Measurements from ENCODE around the gene NTM. TPM values are rescaled to one million over a fixed set of nuclear protein-coding genes. Genes with fewer than 3 reads are reported as not detected.
"Not testable (repeated sequence)": the region's sequence is repeated elsewhere in the genome, so short reads cannot be mapped to it uniquely, and the experiment has no call there.

NTM gene
- total RNA-seq, 2 donors from 2014 or later = not detected

GRCh38 chr11:131486937-131487635 is 116.7 kb downstream of the NTM start:
- H3K27ac Mint-ChIP-seq = no peak overlapping the region
- no peak overlapping the region for H3K4me3 Mint-ChIP-seq
- H3K9me3 ChIP-seq (ENCODE audit: control insufficient read depth, low read length, poor library complexity, severe bottlenecking) = peaks cover 2% of the 10 kb centered on the region
- DNase-seq (no peak), ATAC-seq (no peak)
- H3K36me3 Mint-ChIP-seq (ENCODE audit: low read depth) = no peaks in the 10 kb centered on the region
- H3K27me3 Mint-ChIP-seq = no peaks in the 10 kb centered on the region
- no peaks in the 10 kb centered on the region for H3K4me1 Mint-ChIP-seq

- ATAC-seq (no peak), DNase-seq (no peak)
- no peaks in the 10 kb centered on the region for H3K36me3 Mint-ChIP-seq (ENCODE audit: low read depth)
- peaks cover 2% of the 10 kb centered on the region for H3K9me3 ChIP-seq (ENCODE audit: control insufficient read depth, low read length, poor library complexity, severe bottlenecking)
- no peak overlapping the region for H3K4me3 Mint-ChIP-seq
- H3K4me1 Mint-ChIP-seq = no peaks in the 10 kb centered on the region
- peaks cover 6% of the 10 kb centered on the region for H3K27me3 Mint-ChIP-seq
- H3K27ac Mint-ChIP-seq = no peak overlapping the region
Measured at GRCh38 chr11:131488238-131488637, 117.8 kb downstream of the NTM start.

- H3K36me3 Mint-ChIP-seq (ENCODE audit: low read depth) = no peaks in the 10 kb centered on the region
- no peaks in the 10 kb centered on the region for H3K9me3 ChIP-seq (ENCODE audit: control insufficient read depth, low read length, poor library complexity, severe bottlenecking)
- no peaks in the 10 kb centered on the region for H3K4me1 Mint-ChIP-seq
- no peak overlapping the region for H3K27ac Mint-ChIP-seq
- H3K4me3 Mint-ChIP-seq = no peak overlapping the region
- peaks cover 6% of the 10 kb centered on the region for H3K27me3 Mint-ChIP-seq
- ATAC-seq (no peak), DNase-seq (no peak)
Measured at GRCh38 chr11:131491503-131491902, 121.1 kb downstream of the NTM start.

GRCh38 chr11:131495423-131495822 is 125.0 kb downstream of the NTM start:
- H3K9me3 ChIP-seq (ENCODE audit: control insufficient read depth, low read length, poor library complexity, severe bottlenecking) = no peaks in the 10 kb centered on the region
- ATAC-seq = no peak
- H3K4me3 Mint-ChIP-seq = no peak overlapping the region
- DNase-seq = no peak
- no peak overlapping the region for H3K27ac Mint-ChIP-seq
- H3K4me1 Mint-ChIP-seq = no peaks in the 10 kb centered on the region
- H3K27me3 Mint-ChIP-seq = peaks cover 6% of the 10 kb centered on the region
- H3K36me3 Mint-ChIP-seq (ENCODE audit: low read depth) = no peaks in the 10 kb centered on the region

GRCh38 chr11:131497686-131498085 is 127.3 kb downstream of the NTM start:
- not testable (repeated sequence) for H3K9me3 ChIP-seq (ENCODE audit: control insufficient read depth, low read length, poor library complexity, severe bottlenecking); H3K4me1 Mint-ChIP-seq; H3K27ac Mint-ChIP-seq; H3K36me3 Mint-ChIP-seq (ENCODE audit: low read depth); ATAC-seq; H3K27me3 Mint-ChIP-seq; H3K4me3 Mint-ChIP-seq; DNase-seq

- no peaks in the 10 kb centered on the region for H3K9me3 ChIP-seq (ENCODE audit: control insufficient read depth, low read length, poor library complexity, severe bottlenecking)
- ATAC-seq = no peak
- Mint-ChIP-seq H3K36me3 (ENCODE audit: low read depth) (no peaks in the 10 kb centered on the region), H3K27ac (no peak overlapping the region), H3K27me3 (no peaks in the 10 kb centered on the region), H3K4me1 (no peaks in the 10 kb centered on the region), H3K4me3 (no peak overlapping the region)
- DNase-seq = no peak
Measured at GRCh38 chr11:131498631-131499160, 128.3 kb downstream of the NTM start.

GRCh38 chr11:131499199-131499598 is 128.8 kb downstream of the NTM start:
- DNase-seq (no peak), ATAC-seq (no peak)
- H3K27ac Mint-ChIP-seq = no peak overlapping the region
- H3K4me1 Mint-ChIP-seq = no peaks in the 10 kb centered on the region
- no peaks in the 10 kb centered on the region for H3K9me3 ChIP-seq (ENCODE audit: control insufficient read depth, low read length, poor library complexity, severe bottlenecking)
- H3K27me3 Mint-ChIP-seq = no peaks in the 10 kb centered on the region
- no peak overlapping the region for H3K4me3 Mint-ChIP-seq
- H3K36me3 Mint-ChIP-seq (ENCODE audit: low read depth) = no peaks in the 10 kb centered on the region

GRCh38 chr11:131503017-131503416 is 132.6 kb downstream of the NTM start:
- no peaks in the 10 kb centered on the region for H3K27me3 Mint-ChIP-seq

GRCh38 chr11:131504199-131504949 is 134.0 kb downstream of the NTM start:
- H3K4me3 Mint-ChIP-seq = no peak overlapping the region

More at GRCh38 chr11:131503017-131503416, 132.6 kb downstream of the NTM start:
- no peaks in the 10 kb centered on the region for H3K36me3 Mint-ChIP-seq (ENCODE audit: low read depth)
- ATAC-seq = no peak
- H3K4me1 Mint-ChIP-seq = no peaks in the 10 kb centered on the region
- H3K4me3 Mint-ChIP-seq = no peak overlapping the region
- DNase-seq = no peak
- H3K27ac Mint-ChIP-seq = no peak overlapping the region
- no peaks in the 10 kb centered on the region for H3K9me3 ChIP-seq (ENCODE audit: control insufficient read depth, low read length, poor library complexity, severe bottlenecking)

GRCh38 chr11:131506348-131506747 is 135.9 kb downstream of the NTM start:
- Mint-ChIP-seq H3K27me3 (no peaks in the 10 kb centered on the region), H3K4me3 (no peak overlapping the region), H3K36me3 (ENCODE audit: low read depth) (no peaks in the 10 kb centered on the region), H3K27ac (no peak overlapping the region), H3K4me1 (no peaks in the 10 kb centered on the region)
- DNase-seq (no peak), ATAC-seq (no peak)
- H3K9me3 ChIP-seq (ENCODE audit: control insufficient read depth, low read length, poor library complexity, severe bottlenecking) = no peaks in the 10 kb centered on the region

More at GRCh38 chr11:131504199-131504949, 134.0 kb downstream of the NTM start:
- Mint-ChIP-seq H3K27ac (no peak overlapping the region), H3K36me3 (ENCODE audit: low read depth) (no peaks in the 10 kb centered on the region), H3K27me3 (no peaks in the 10 kb centered on the region), H3K4me1 (no peaks in the 10 kb centered on the region)
- H3K9me3 ChIP-seq (ENCODE audit: control insufficient read depth, low read length, poor library complexity, severe bottlenecking) = no peaks in the 10 kb centered on the region
- ATAC-seq = no peak
- no peak for DNase-seq

GRCh38 chr11:131510662-131511061 is 140.2 kb downstream of the NTM start:
- DNase-seq = no peak
- Mint-ChIP-seq H3K4me3 (no peak overlapping the region), H3K27me3 (no peaks in the 10 kb centered on the region), H3K27ac (no peak overlapping the region), H3K4me1 (no peaks in the 10 kb centered on the region), H3K36me3 (ENCODE audit: low read depth) (no peaks in the 10 kb centered on the region)
- H3K9me3 ChIP-seq (ENCODE audit: control insufficient read depth, low read length, poor library complexity, severe bottlenecking) = no peaks in the 10 kb centered on the region
- ATAC-seq = no peak

GRCh38 chr11:131511794-131512193 is 141.4 kb downstream of the NTM start:
- H3K27me3 Mint-ChIP-seq = no peaks in the 10 kb centered on the region
- no peaks in the 10 kb centered on the region for H3K9me3 ChIP-seq (ENCODE audit: control insufficient read depth, low read length, poor library complexity, severe bottlenecking)

GRCh38 chr11:131512228-131512627 is 141.8 kb downstream of the NTM start:
- H3K36me3 Mint-ChIP-seq (ENCODE audit: low read depth) = no peaks in the 10 kb centered on the region
- H3K9me3 ChIP-seq (ENCODE audit: control insufficient read depth, low read length, poor library complexity, severe bottlenecking) = no peaks in the 10 kb centered on the region
- H3K27me3 Mint-ChIP-seq = no peaks in the 10 kb centered on the region
- ATAC-seq = no peak
- H3K4me1 Mint-ChIP-seq = no peaks in the 10 kb centered on the region
- no peak overlapping the region for H3K4me3 Mint-ChIP-seq
- no peak for DNase-seq
- no peak overlapping the region for H3K27ac Mint-ChIP-seq

More at GRCh38 chr11:131511794-131512193, 141.4 kb downstream of the NTM start:
- H3K4me3 Mint-ChIP-seq = no peak overlapping the region
- no peak for ATAC-seq
- H3K4me1 Mint-ChIP-seq = no peaks in the 10 kb centered on the region
- DNase-seq = no peak
- no peaks in the 10 kb centered on the region for H3K36me3 Mint-ChIP-seq (ENCODE audit: low read depth)
- no peak overlapping the region for H3K27ac Mint-ChIP-seq

Measured in T-helper 17 cell (primary cell).